Measurements from ENCODE around the gene MAP7D1. TPM values are rescaled to one million over a fixed set of nuclear protein-coding genes. Genes with fewer than 3 reads are reported as not detected.
"Not testable (repeated sequence)": the region's sequence is repeated elsewhere in the genome, so short reads cannot be mapped to it uniquely, and the experiment has no call there.

MAP7D1 gene
- total RNA-seq, 4 donors from 2014 or later, result 73.3 to 244 (median 115) TPM

DNA sequence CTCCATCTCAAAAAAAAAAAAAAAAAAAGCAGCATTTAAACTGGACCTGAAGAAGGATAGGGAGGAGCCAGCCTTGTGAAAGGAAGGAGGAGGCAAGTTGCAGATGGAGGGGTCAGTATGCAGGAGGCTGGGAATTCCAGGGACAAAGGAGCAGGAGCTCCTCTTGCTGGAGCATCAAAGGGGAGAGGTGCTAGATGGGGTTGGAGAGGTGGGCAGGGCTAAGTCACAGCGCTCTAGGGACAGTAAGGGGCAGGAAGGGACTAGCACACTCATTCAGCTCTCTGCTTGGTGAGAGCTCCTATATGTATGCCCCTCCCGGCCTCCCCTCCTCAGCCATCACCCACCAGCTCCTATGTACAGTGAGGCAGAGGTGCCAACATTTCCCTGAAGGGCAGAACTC is 26.8 kb downstream of the MAP7D1 start:
- no peak for ATAC-seq (ENCODE audit: low FRiP score)
- TF ChIP-seq, protein P1, sequence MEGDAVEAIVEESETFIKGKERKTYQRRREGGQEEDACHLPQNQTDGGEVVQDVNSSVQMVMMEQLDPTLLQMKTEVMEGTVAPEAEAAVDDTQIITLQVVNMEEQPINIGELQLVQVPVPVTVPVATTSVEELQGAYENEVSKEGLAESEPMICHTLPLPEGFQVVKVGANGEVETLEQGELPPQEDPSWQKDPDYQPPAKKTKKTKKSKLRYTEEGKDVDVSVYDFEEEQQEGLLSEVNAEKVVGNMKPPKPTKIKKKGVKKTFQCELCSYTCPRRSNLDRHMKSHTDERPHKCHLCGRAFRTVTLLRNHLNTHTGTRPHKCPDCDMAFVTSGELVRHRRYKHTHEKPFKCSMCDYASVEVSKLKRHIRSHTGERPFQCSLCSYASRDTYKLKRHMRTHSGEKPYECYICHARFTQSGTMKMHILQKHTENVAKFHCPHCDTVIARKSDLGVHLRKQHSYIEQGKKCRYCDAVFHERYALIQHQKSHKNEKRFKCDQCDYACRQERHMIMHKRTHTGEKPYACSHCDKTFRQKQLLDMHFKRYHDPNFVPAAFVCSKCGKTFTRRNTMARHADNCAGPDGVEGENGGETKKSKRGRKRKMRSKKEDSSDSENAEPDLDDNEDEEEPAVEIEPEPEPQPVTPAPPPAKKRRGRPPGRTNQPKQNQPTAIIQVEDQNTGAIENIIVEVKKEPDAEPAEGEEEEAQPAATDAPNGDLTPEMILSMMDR (IDR thresholded peaks at IDR 0.05), result no peak
- DNase-seq (ENCODE audit: low spot score), result no peak

DNA sequence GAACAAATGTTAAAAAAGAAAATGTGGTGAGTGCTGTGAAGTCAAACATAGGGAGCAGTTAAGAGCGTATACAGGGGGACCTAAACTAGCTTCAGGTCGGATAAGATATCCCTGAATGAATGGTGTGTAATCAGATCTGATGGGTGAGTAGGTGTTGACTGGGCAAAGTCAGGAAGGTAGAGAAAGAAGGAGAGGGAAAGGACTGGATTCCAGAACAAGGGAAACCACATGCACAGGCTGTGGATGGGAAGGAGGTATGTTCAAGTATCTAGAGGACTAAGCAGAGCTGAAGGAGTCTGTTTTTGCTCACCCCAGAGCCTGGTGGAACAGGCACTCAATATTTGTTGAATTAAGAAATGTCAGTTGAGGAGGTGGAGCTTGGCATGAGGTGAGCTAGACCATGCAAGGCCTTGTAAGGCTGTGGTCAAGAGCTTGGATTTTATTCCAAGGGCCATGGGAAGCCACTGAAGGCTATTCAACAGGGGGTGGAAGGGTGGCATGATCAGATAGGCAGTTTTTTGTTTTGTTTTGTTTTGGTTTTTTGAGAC is 27.4 kb downstream of the MAP7D1 start:
- DNase-seq (ENCODE audit: low spot score) (no peak), ATAC-seq (ENCODE audit: low FRiP score) (no peak)
- TF ChIP-seq, protein P1 (IDR thresholded peaks at IDR 0.05), result no peak

DNA sequence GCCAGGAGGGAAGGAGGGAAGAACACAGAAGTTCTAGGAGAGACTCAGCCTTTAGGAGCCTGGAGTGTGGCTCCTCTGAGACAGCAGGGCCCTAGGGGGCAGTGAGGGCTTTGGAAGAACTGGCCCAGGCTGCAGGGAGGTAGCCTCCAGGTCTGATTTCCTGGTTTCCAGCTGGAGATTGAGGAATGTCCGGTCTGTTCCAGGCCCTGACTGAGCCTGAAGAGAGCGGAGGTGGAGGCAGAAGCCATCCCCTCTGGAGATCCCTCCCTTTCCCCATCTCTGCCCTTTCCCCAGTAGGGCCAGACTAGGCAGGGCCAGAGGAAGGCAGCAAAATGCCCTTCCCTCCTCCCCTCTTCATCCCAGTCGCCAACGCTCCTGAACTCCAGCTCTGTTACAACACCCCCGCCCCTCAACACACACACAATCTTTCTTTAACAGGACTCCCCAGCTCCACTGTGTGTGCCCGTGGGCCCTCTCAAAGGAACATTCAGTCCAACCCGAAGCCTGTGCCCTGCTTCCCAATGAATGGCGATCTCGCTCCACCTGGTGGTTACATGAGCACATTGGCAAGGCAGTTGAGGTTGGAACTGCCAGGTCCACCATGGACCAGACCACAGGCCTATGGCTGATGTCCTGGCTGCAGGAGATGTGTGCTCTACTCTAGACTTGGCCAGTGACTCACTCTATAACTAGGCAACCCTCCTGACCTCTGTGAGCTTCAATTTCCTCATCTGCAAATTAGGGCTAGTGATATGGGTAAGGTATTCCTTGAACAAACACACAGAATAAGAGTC is 32.0 kb downstream of the MAP7D1 start:
- ATAC-seq (ENCODE audit: low FRiP score) (peak; percentile 97), DNase-seq (ENCODE audit: low spot score) (peak; percentile 59)
- TF ChIP-seq, protein P1 (IDR thresholded peaks at IDR 0.05), result peak in 2 of 3 donors; percentile 30 to 82

DNA sequence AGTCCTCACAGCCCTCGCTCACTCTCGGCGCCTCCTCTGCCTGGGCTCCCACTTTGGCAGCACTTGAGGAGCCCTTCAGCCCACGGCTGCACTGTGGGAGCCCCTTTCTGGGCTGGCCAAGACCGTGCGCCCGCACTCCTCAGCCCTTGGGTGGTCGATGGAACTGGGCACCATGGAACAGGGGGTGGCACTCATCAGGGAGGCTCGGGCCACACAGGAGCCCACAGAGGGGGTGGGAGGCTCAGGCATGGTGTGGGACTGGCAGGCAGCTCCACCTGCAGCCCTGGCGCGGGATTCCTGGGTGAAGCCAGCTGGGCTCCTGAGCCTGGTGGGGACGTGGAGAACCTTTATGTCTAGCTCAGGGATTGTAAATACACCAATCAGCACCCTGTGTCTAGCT is 40.8 kb downstream of the MAP7D1 start:
- ATAC-seq (ENCODE audit: low FRiP score); DNase-seq (ENCODE audit: low spot score): not testable (repeated sequence)

DNA sequence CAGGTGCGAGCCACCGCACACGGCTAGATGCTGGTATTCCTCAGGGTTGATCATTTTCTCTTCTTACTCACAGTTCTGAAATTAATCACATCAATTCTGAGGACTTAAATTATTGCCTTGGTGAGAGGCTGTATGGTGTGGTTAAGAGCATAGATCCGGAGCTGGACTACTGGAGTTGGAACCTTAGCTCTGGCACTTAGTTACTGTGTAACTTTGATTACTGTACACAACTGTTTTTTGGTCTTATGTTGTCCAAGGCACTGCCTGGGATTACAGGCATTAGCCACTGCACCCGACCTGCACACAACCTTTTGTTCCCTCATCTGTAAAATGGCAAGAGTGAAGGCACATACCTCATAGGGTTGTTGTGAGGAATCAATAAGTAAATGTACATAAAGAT is 42.7 kb downstream of the MAP7D1 start:
- ATAC-seq (ENCODE audit: low FRiP score) (no peak), DNase-seq (ENCODE audit: low spot score) (no peak)
- TF ChIP-seq, protein P1 (IDR thresholded peaks at IDR 0.05), result no peak

DNA sequence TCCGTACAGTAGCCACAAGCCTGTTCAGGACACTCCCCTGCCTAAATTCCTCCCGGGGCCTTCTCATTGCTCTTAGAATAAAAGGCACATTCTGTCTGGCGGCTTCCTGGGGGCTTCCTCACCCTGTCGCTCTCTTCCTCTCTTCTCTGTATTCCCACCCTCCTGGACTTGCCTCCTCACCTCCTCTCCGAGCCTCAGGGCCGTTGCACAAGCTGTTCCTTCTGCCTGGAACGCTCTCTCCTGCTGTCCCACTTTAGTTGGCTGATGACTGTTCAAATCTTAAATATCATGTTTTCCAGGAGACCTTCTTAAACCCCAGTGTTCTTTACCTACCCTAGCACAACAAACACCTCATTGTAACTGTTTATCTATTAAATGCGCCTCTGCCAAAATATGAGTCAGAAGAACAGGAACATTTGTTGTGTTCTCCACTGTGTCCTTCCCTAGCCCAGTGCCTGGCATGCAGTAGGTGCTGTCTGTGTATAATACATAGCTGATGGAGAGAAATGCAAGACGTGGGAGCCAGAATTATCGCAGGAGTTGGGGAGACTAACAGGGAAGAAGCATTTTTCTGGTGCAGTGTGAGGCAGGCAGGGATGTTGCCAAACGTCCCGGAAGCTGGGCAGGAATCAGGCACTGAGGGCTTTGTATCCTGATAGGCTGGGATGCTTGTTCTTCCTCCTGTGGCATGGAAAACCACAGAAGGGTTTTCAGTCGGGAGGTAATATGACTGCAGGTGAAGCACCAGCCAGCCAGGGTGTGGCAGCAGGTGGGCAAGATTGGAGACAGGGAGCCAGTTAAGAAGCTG is 44.2 kb downstream of the MAP7D1 start:
- ATAC-seq (ENCODE audit: low FRiP score) (peak; percentile 80), DNase-seq (ENCODE audit: low spot score) (no peak)
- TF ChIP-seq, protein P1 (IDR thresholded peaks at IDR 0.05), result no peak

DNA sequence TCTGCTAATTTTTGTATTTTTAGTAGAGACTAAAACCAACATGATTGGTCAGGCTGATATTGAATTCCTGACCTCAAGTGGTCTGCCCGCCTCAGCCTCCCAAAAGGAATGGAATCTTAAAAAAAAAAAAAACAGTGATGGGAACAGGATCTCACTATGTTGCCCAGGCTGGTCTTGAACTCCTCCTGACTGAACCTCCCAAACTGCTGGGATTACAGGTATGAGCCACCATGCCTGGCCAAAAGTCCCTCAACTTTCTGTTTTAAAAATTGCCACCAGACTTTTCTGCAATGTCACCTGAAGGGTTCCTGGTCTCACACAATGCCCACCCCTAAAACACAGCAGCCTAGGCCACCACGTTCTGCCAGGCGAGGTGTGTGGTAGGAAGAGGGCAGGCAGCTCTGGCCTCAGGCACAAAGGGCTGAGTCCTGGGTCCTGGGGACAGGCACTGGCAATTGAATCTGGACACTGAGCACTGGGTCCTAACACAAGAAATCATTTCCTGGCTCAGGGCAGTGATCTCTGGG is 47.1 kb downstream of the MAP7D1 start:
- TF ChIP-seq, protein P1 (IDR thresholded peaks at IDR 0.05), result no peak
- no peak for DNase-seq (ENCODE audit: low spot score)
- ATAC-seq (ENCODE audit: low FRiP score), result no peak

All from omental fat pad (tissue), 4 donors.